ENCODE measurements around the gene PRRC1. TPM values are rescaled to one million over a fixed set of nuclear protein-coding genes. Genes with fewer than 3 reads are reported as not detected.

PRRC1 gene
- total RNA-seq (2022; extraction: Qiagen RNA extraction): 42.0 to 51.5 TPM (median 50.8 TPM) in 5 replicates

GRCh38 chr5:127517480-127518318, at the start of gene PRRC1:
Gene PRRC1 (plus strand): TSS chr5:127517640. CDS start chr5:127523480, 5,840 bp downstream.

Other genes with a start within 250 kb of the PRRC1 start
- not detected in 5 replicates for gene MEGF10, start 226.8 kb upstream of the PRRC1 start, total RNA-seq (2022; extraction: Qiagen RNA extraction)
- not detected in 5 replicates for gene CTXN3, start 131.4 kb downstream of the PRRC1 start, total RNA-seq (2022; extraction: Qiagen RNA extraction)
- gene CCDC192, start 185.8 kb downstream of the PRRC1 start, total RNA-seq (2022; extraction: Qiagen RNA extraction): not detected in 5 replicates

All from A549 treated with AZD2906 at 1 μM for 4 hours (cell line).